WTC11 (cell line): ENCODE results near the gene CNFN. TPM values are rescaled to one million over a fixed set of nuclear protein-coding genes. Genes with fewer than 3 reads are reported as not detected.

ENCODE experiments used
- ATF1 ChIP-seq: sonication (generic); formaldehyde crosslinking; IDR thresholded peaks from 2 replicates; pipeline ENCODE4 v1.8.1; 2023; ENCODE audit warnings: mild to moderate bottlenecking, moderate library complexity, missing genetic modification reagents
- ATF3 ChIP-seq: sonication (generic); formaldehyde crosslinking; conservative IDR thresholded peaks from 2 replicates; pipeline ENCODE4 v1.8.1; 2022; ENCODE audit warnings: mild to moderate bottlenecking, missing genetic modification reagents
- CREM ChIP-seq: sonication (generic); formaldehyde crosslinking; IDR thresholded peaks from 2 replicates; pipeline ENCODE4 v1.8.1; 2022; ENCODE audit warnings: mild to moderate bottlenecking, missing genetic modification reagents, moderate library complexity
- ESRRA ChIP-seq: sonication (generic); formaldehyde crosslinking; IDR thresholded peaks from 2 replicates; pipeline ENCODE4 v1.8.1; 2022; ENCODE audit warnings: mild to moderate bottlenecking, missing genetic modification reagents, borderline replicate concordance
- FOXP1 ChIP-seq: sonication (generic); formaldehyde crosslinking; IDR thresholded peaks from 2 replicates; pipeline ENCODE4 v1.8.0; 2022; ENCODE audit warnings: missing genetic modification reagents, mild to moderate bottlenecking, moderate library complexity, borderline replicate concordance
- GTF2I ChIP-seq: fragments of 250-450 bp; sonication (Bioruptor Pico); conservative IDR thresholded peaks from 2 replicates; pipeline ENCODE4 v1.4.0; 2021; ENCODE audit warnings: mild to moderate bottlenecking
- HMGXB4 ChIP-seq: sonication (generic); formaldehyde crosslinking; IDR thresholded peaks from 2 replicates; pipeline ENCODE4 v1.8.1; 2023; ENCODE audit warnings: mild to moderate bottlenecking, moderate library complexity, missing genetic modification reagents
- IRF2 ChIP-seq: sonication (generic); formaldehyde crosslinking; IDR thresholded peaks from 2 replicates; pipeline ENCODE4 v1.8.0; 2022; ENCODE audit warnings: low read depth, missing genetic modification reagents, borderline replicate concordance
- JAZF1 ChIP-seq: fragments of 250-450 bp; sonication (Bioruptor Pico); IDR thresholded peaks from 2 replicates; pipeline ENCODE4 v1.9.0; 2021; ENCODE audit warnings: moderate library complexity, mild to moderate bottlenecking, inconsistent platforms
- MYBL2 ChIP-seq: sonication (generic); formaldehyde crosslinking; IDR thresholded peaks from 2 replicates; pipeline ENCODE4 v1.8.1; 2023; ENCODE audit warnings: mild to moderate bottlenecking, moderate library complexity, missing genetic modification reagents
- NR3C1 ChIP-seq: sonication (generic); formaldehyde crosslinking; conservative IDR thresholded peaks from 2 replicates; pipeline ENCODE4 v1.8.1; 2023; ENCODE audit warnings: low read depth, mild to moderate bottlenecking, missing genetic modification reagents
- OVOL2 ChIP-seq: fragments of 250-450 bp; sonication (Bioruptor Pico); IDR thresholded peaks from 2 replicates; pipeline ENCODE4 v1.9.0; 2021; ENCODE audit warnings: mild to moderate bottlenecking, borderline replicate concordance
- PRRX2 ChIP-seq: fragments of 250-450 bp; sonication (Bioruptor Pico); IDR thresholded peaks from 2 replicates; pipeline ENCODE4 v1.8.0; 2021; ENCODE audit warnings: mild to moderate bottlenecking
- SMAD3 ChIP-seq: sonication (generic); formaldehyde crosslinking; IDR thresholded peaks from 2 replicates; pipeline ENCODE4 v1.8.0; 2022; ENCODE audit warnings: missing genetic modification reagents, mild to moderate bottlenecking, borderline replicate concordance
- SOX15 ChIP-seq: fragments of 250-450 bp; sonication (Bioruptor Pico); IDR thresholded peaks from 2 replicates; pipeline ENCODE4 v1.9.0; 2021; ENCODE audit warnings: mild to moderate bottlenecking
- TEAD4 ChIP-seq: sonication (generic); formaldehyde crosslinking; IDR thresholded peaks from 2 replicates; pipeline ENCODE4 v1.8.0; 2022; ENCODE audit warnings: mild to moderate bottlenecking, missing genetic modification reagents
- ZNF396 ChIP-seq: fragments of 250-450 bp; sonication (Bioruptor Pico); IDR thresholded peaks from 2 replicates; pipeline ENCODE4 v1.8.0; 2021; ENCODE audit warnings: mild to moderate bottlenecking, moderate library complexity, borderline replicate concordance
- ZNF512 ChIP-seq: sonication (generic); formaldehyde crosslinking; IDR thresholded peaks from 2 replicates; pipeline ENCODE4 v1.8.1; 2022; ENCODE audit warnings: missing genetic modification reagents, borderline replicate concordance
- ZNF671 ChIP-seq: fragments of 250-450 bp; sonication (Bioruptor Pico); IDR thresholded peaks from 2 replicates; pipeline ENCODE4 v1.8.0; 2021; ENCODE audit warnings: mild to moderate bottlenecking
- total RNA-seq: library from RNA; stranded (reverse); gene quantifications from 3 replicates; pipeline ENCODE4 v1.2.3, GENCODE V29; 2021
- TF ChIP-seq, protein P1 (sequence below): sonication (generic); formaldehyde crosslinking; IDR thresholded peaks from 2 replicates; pipeline ENCODE4 v1.8.1; 2023; ENCODE audit warnings: mild to moderate bottlenecking, missing genetic modification reagents
- TF ChIP-seq, protein P2 (sequence below): sonication (generic); formaldehyde crosslinking; IDR thresholded peaks from 2 replicates; pipeline ENCODE4 v1.8.0; 2022; ENCODE audit warnings: mild to moderate bottlenecking, missing genetic modification reagents
- TF ChIP-seq, protein P3 (sequence below): sonication (generic); formaldehyde crosslinking; IDR thresholded peaks from 2 replicates; pipeline ENCODE4 v1.8.1; 2022; ENCODE audit warnings: low read depth, mild to moderate bottlenecking, moderate library complexity, missing genetic modification reagents, borderline replicate concordance
- TF ChIP-seq, protein P4 (sequence below): sonication (generic); formaldehyde crosslinking; IDR thresholded peaks from 2 replicates; pipeline ENCODE4 v1.8.1; 2023; ENCODE audit warnings: mild to moderate bottlenecking, missing genetic modification reagents
- TF ChIP-seq, protein P5 (sequence below): sonication (generic); formaldehyde crosslinking; IDR thresholded peaks from 2 replicates; pipeline ENCODE4 v1.8.1; 2023; ENCODE audit warnings: mild to moderate bottlenecking, missing genetic modification reagents, moderate library complexity
- TF ChIP-seq, protein P6 (sequence below): fragments of 250-450 bp; sonication (Bioruptor Pico); conservative IDR thresholded peaks from 2 replicates; pipeline ENCODE4 v1.9.0; 2021; ENCODE audit warnings: mild to moderate bottlenecking

The CNFN gene
- total RNA-seq, 1 experiment from 2014 or later: 9.6 TPM

GRCh38 chr19:42396381-42397262 lies 6.5 kb upstream of the CNFN start (continued):
- TF ChIP-seq, protein P1, sequence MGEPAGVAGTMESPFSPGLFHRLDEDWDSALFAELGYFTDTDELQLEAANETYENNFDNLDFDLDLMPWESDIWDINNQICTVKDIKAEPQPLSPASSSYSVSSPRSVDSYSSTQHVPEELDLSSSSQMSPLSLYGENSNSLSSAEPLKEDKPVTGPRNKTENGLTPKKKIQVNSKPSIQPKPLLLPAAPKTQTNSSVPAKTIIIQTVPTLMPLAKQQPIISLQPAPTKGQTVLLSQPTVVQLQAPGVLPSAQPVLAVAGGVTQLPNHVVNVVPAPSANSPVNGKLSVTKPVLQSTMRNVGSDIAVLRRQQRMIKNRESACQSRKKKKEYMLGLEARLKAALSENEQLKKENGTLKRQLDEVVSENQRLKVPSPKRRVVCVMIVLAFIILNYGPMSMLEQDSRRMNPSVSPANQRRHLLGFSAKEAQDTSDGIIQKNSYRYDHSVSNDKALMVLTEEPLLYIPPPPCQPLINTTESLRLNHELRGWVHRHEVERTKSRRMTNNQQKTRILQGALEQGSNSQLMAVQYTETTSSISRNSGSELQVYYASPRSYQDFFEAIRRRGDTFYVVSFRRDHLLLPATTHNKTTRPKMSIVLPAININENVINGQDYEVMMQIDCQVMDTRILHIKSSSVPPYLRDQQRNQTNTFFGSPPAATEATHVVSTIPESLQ (CRISPR knock-in tag): no peak
- no peak for TF ChIP-seq SMAD3 (CRISPR knock-in tag)
- TF ChIP-seq OVOL2 (CRISPR knock-in tag): no peak
- TF ChIP-seq, protein P2, sequence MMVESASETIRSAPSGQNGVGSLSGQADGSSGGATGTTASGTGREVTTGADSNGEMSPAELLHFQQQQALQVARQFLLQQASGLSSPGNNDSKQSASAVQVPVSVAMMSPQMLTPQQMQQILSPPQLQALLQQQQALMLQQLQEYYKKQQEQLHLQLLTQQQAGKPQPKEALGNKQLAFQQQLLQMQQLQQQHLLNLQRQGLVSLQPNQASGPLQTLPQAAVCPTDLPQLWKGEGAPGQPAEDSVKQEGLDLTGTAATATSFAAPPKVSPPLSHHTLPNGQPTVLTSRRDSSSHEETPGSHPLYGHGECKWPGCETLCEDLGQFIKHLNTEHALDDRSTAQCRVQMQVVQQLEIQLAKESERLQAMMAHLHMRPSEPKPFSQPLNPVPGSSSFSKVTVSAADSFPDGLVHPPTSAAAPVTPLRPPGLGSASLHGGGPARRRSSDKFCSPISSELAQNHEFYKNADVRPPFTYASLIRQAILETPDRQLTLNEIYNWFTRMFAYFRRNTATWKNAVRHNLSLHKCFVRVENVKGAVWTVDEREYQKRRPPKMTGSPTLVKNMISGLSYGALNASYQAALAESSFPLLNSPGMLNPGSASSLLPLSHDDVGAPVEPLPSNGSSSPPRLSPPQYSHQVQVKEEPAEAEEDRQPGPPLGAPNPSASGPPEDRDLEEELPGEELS (CRISPR knock-in tag): peak; percentile 23; the same call in 1 of the 2 replicates
- no peak for TF ChIP-seq FOXP1 (CRISPR knock-in tag)
- TF ChIP-seq SOX15 (CRISPR knock-in tag): no peak
- TF ChIP-seq, protein P3, sequence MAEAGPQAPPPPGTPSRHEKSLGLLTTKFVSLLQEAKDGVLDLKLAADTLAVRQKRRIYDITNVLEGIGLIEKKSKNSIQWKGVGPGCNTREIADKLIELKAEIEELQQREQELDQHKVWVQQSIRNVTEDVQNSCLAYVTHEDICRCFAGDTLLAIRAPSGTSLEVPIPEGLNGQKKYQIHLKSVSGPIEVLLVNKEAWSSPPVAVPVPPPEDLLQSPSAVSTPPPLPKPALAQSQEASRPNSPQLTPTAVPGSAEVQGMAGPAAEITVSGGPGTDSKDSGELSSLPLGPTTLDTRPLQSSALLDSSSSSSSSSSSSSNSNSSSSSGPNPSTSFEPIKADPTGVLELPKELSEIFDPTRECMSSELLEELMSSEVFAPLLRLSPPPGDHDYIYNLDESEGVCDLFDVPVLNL (CRISPR knock-in tag): no peak
- TF ChIP-seq, protein P4, sequence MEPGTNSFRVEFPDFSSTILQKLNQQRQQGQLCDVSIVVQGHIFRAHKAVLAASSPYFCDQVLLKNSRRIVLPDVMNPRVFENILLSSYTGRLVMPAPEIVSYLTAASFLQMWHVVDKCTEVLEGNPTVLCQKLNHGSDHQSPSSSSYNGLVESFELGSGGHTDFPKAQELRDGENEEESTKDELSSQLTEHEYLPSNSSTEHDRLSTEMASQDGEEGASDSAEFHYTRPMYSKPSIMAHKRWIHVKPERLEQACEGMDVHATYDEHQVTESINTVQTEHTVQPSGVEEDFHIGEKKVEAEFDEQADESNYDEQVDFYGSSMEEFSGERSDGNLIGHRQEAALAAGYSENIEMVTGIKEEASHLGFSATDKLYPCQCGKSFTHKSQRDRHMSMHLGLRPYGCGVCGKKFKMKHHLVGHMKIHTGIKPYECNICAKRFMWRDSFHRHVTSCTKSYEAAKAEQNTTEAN (CRISPR knock-in tag): no peak
- no peak for TF ChIP-seq NR3C1 (CRISPR knock-in tag)
- TF ChIP-seq, protein P5, sequence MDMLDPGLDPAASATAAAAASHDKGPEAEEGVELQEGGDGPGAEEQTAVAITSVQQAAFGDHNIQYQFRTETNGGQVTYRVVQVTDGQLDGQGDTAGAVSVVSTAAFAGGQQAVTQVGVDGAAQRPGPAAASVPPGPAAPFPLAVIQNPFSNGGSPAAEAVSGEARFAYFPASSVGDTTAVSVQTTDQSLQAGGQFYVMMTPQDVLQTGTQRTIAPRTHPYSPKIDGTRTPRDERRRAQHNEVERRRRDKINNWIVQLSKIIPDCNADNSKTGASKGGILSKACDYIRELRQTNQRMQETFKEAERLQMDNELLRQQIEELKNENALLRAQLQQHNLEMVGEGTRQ (CRISPR knock-in tag): no peak
- TF ChIP-seq CREM (CRISPR knock-in tag): peak; percentile 73; the same call in 1 of the 2 replicates
- no peak for TF ChIP-seq GTF2I (CRISPR knock-in tag)
- no peak for TF ChIP-seq JAZF1 (CRISPR knock-in tag)
- no peak for TF ChIP-seq ZNF671 (CRISPR knock-in tag)
- no peak for TF ChIP-seq IRF2 (CRISPR knock-in tag)
- no peak for TF ChIP-seq ZNF396 (CRISPR knock-in tag)
- TF ChIP-seq ATF1 (CRISPR knock-in tag): no peak
- TF ChIP-seq ESRRA (CRISPR knock-in tag): no peak
- TF ChIP-seq TEAD4: no peak
- TF ChIP-seq ATF3: no peak
- TF ChIP-seq, protein P6, sequence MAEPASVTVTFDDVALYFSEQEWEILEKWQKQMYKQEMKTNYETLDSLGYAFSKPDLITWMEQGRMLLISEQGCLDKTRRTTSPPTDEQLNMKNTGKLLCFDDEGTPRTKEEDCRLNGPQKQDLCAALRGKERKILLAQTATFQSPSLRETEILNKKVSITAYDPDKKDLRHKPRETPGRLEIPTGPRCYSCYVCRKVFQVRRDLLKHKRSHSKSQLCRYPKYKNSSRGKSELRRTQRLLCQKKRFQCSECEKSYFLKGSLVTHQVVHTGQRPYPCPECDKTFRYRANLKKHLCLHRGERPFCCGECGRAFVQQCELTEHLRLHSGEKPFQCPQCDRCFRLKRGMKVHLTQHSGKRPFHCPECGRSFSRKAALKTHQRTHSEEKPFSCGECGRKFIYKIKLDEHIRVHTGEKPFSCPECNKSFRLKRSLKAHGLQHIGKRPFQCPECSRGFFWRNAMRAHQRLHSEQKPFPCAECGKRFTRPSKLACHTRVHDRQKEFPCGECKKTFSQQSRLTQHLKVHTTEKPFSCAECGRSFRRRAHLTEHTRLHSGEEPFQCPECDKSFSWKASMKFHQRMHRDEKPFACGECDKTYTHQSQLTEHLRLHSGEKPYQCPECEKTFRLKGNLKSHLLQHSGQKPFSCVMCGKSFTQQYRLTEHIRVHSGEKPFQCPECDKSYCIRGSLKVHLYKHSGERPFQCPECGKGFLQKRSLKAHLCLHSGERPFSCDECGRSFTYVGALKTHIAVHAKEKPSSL (CRISPR knock-in tag): no peak
- TF ChIP-seq PRRX2 (CRISPR knock-in tag): no peak
- TF ChIP-seq HMGXB4 (CRISPR knock-in tag): peak; percentile 56; the same call in 1 of the 2 replicates
- no peak for TF ChIP-seq ZNF512 (CRISPR knock-in tag)
- TF ChIP-seq MYBL2: peak; percentile 41; the same call in 1 of the 2 replicates
